Measurements from ENCODE around the gene TGFBRAP1. TPM values are rescaled to one million over a fixed set of nuclear protein-coding genes. Genes with fewer than 3 reads are reported as not detected.

TGFBRAP1 gene
- total RNA-seq, 6 experiments from 2014 or later = 5.7 to 11.2 (median 7.1) TPM

DNA sequence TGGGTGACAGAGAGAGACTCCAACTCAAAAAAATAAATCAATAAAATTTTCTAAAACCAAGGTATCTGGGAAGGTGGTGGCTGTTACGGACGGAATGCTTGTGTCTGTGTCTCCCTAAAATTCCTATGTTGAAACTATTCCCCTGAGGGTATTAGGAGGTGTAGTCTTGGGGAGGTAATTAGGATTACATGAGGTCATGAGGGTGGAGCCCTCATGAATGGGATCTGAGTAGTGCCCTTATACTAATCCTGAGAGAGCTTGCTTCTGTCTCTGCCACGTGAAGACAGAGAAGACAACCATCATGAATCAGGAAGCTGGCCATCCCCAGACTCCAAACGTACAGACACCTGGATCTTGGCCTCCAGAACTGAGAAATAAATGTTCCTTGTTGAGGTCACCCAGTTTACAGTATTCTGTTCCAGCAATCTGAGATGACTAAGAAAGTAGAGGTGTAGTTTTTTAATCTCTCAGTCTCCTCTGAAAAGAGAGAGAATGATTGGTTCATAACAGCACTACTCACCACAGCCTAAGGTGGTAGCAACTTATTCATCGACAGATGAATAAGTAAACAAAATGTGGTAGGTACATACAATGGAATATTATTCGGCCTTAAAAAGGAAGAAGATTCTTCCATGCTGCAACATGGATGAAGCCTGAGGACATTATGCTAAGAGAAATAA is 38.4 kb downstream of the TGFBRAP1 start:
- no peaks in the 10 kb centered on the region for H3K4me1 ChIP-seq
- H3K4me3 ChIP-seq = no peak overlapping the region
- ATAC-seq = no peak
- intact Hi-C loops (cut with DNase I) = no loop called here
- WGBS (ENCODE audit: insufficient coverage, low coverage, low lambda C conversion rate, missing lambda C conversion rate) = 92% methylated on average over 6 of the region's 6 CpGs
- no peaks in the 10 kb centered on the region for H3K9me3 ChIP-seq
- peaks cover 0 to 13% (median 6%) of the 10 kb centered on the region in 4 donors for H3K36me3 ChIP-seq
- H3K27ac ChIP-seq = no peak overlapping the region
- TF ChIP-seq, protein P1, sequence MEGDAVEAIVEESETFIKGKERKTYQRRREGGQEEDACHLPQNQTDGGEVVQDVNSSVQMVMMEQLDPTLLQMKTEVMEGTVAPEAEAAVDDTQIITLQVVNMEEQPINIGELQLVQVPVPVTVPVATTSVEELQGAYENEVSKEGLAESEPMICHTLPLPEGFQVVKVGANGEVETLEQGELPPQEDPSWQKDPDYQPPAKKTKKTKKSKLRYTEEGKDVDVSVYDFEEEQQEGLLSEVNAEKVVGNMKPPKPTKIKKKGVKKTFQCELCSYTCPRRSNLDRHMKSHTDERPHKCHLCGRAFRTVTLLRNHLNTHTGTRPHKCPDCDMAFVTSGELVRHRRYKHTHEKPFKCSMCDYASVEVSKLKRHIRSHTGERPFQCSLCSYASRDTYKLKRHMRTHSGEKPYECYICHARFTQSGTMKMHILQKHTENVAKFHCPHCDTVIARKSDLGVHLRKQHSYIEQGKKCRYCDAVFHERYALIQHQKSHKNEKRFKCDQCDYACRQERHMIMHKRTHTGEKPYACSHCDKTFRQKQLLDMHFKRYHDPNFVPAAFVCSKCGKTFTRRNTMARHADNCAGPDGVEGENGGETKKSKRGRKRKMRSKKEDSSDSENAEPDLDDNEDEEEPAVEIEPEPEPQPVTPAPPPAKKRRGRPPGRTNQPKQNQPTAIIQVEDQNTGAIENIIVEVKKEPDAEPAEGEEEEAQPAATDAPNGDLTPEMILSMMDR (IDR thresholded peaks at IDR 0.05) = no peak
- no peak for TF ChIP-seq POLR2A (IDR thresholded peaks at IDR 0.05)
- no peak for DNase-seq
- H3K27me3 ChIP-seq = no peaks in the 10 kb centered on the region

- Histone ChIP-seq H3K9me3 (no peaks in the 10 kb centered on the region), H3K27ac (no peak overlapping the region), H3K36me3 (peaks cover 0 to 37% (median 6%) of the 10 kb centered on the region in 4 donors), H3K4me1 (no peaks in the 10 kb centered on the region), H3K27me3 (no peaks in the 10 kb centered on the region), H3K4me3 (no peak overlapping the region)
- WGBS (ENCODE audit: insufficient coverage, low coverage, low lambda C conversion rate, missing lambda C conversion rate) = 100% methylated on average over 1 of the region's 7 CpGs
- intact Hi-C loops (cut with DNase I) = no loop called here
- ATAC-seq (no peak), DNase-seq (no peak)
- TF ChIP-seq, protein P1 (IDR thresholded peaks at IDR 0.05) = no peak
- TF ChIP-seq POLR2A (IDR thresholded peaks at IDR 0.05) = no peak
Measured at GRCh38 chr2:105288133-105288532, 41.4 kb downstream of the TGFBRAP1 start.

GRCh38 chr2:105287692-105288091 is 41.8 kb downstream of the TGFBRAP1 start:
- TF ChIP-seq, protein P1 (IDR thresholded peaks at IDR 0.05) = peak; percentile 31 to 46 (median 42)
- no peak for TF ChIP-seq POLR2A (IDR thresholded peaks at IDR 0.05)
- no peak overlapping the region for H3K4me3 ChIP-seq
- H3K36me3 ChIP-seq = peaks cover 0 to 38% (median 6%) of the 10 kb centered on the region in 4 donors
- H3K4me1 ChIP-seq = no peaks in the 10 kb centered on the region
- ATAC-seq (peak in 3 of 4 donors; percentile 19 to 47 (median 38)), DNase-seq (no peak)
- intact Hi-C loops (cut with DNase I) = no loop called here
- no peaks in the 10 kb centered on the region for H3K9me3 ChIP-seq
- H3K27ac ChIP-seq = no peak overlapping the region
- 58% methylated on average over 5 of the region's 5 CpGs for WGBS (ENCODE audit: insufficient coverage, low coverage, low lambda C conversion rate, missing lambda C conversion rate)
- H3K27me3 ChIP-seq = no peaks in the 10 kb centered on the region

- H3K36me3 ChIP-seq = peaks cover 0 to 46% (median 7%) of the 10 kb centered on the region in 4 donors
Measured at GRCh38 chr2:105283532-105283931, 46.0 kb downstream of the TGFBRAP1 start.

More at GRCh38 chr2:105283532-105283931, 46.0 kb downstream of the TGFBRAP1 start:
- TF ChIP-seq, protein P1 (IDR thresholded peaks at IDR 0.05) = no peak
- TF ChIP-seq POLR2A (IDR thresholded peaks at IDR 0.05) = no peak
- Histone ChIP-seq H3K27me3 (no peaks in the 10 kb centered on the region), H3K4me1 (no peaks in the 10 kb centered on the region), H3K9me3 (no peaks in the 10 kb centered on the region), H3K27ac (no peak overlapping the region), H3K4me3 (no peak overlapping the region)
- intact Hi-C loops (cut with DNase I) = no loop called here
- no CpG with 5 or more reads among the region's 4 CpGs for WGBS (ENCODE audit: insufficient coverage, low coverage, low lambda C conversion rate, missing lambda C conversion rate)
- ATAC-seq (no peak), DNase-seq (no peak)
